AG04450 (cell line): ENCODE measurements around the gene MOK. TPM values are rescaled to one million over a fixed set of nuclear protein-coding genes. Genes with fewer than 3 reads are reported as not detected.

Source experiments
- CTCF ChIA-PET: fragments of 300-600, 350-600 bp; formaldehyde crosslinking; extraction: SDS; loops from one replicate; lab custom pipeline; 2022; ENCODE audit warnings: antibody characterized with exemption, inconsistent platforms; lab: Charles Lee
- POLR2A ChIA-PET: fragments of 350-600 bp; formaldehyde crosslinking; extraction: SDS; loops from one replicate; lab custom pipeline; 2021; ENCODE audit warnings: antibody characterized with exemption, inconsistent platforms; lab: Yijun Ruan, JAX
- DNase-seq: peaks from one replicate; pipeline ENCODE4 v3.0.0-alpha.2; 2011; ENCODE audit warnings: low read depth, low spot score
- H3K27ac ChIP-seq: one replicate; pipeline ENCODE4 v1.5.1; 2012; ENCODE audit warnings: low read depth, low read length, control low read depth
- H3K27me3 ChIP-seq: one replicate; pipeline ENCODE4 v1.6.0; 2012; ENCODE audit warnings: low read length; ENCODE audit not compliant: control insufficient read depth, insufficient read depth
- H3K4me3 ChIP-seq: 2 replicates; pipeline ENCODE4 v1.5.1; 2011; ENCODE audit warnings: mild to moderate bottlenecking, low read depth, low read length, control low read depth
- H3K9me3 ChIP-seq: 2 replicates; pipeline ENCODE4 v1.5.1; 2012; ENCODE audit warnings: low read length; ENCODE audit not compliant: control insufficient read depth, insufficient read depth
- polyA plus RNA-seq: library from polyadenylated mRNA; depleted of rRNA; stranded (reverse); fragments of >200 nt; gene quantifications from 2 replicates; pipeline ENCODE4 v1.2.3, GENCODE V29; 2011
- TF ChIP-seq, protein P1 (sequence below): IDR thresholded peaks from 2 replicates; pipeline ENCODE4 v1.5.1; 2011; ENCODE audit warnings: low read depth, low read length, control low read depth, inconsistent platforms

The MOK gene
- polyA plus RNA-seq, 1 experiment, result 12.6 TPM

- TF ChIP-seq, protein P1, sequence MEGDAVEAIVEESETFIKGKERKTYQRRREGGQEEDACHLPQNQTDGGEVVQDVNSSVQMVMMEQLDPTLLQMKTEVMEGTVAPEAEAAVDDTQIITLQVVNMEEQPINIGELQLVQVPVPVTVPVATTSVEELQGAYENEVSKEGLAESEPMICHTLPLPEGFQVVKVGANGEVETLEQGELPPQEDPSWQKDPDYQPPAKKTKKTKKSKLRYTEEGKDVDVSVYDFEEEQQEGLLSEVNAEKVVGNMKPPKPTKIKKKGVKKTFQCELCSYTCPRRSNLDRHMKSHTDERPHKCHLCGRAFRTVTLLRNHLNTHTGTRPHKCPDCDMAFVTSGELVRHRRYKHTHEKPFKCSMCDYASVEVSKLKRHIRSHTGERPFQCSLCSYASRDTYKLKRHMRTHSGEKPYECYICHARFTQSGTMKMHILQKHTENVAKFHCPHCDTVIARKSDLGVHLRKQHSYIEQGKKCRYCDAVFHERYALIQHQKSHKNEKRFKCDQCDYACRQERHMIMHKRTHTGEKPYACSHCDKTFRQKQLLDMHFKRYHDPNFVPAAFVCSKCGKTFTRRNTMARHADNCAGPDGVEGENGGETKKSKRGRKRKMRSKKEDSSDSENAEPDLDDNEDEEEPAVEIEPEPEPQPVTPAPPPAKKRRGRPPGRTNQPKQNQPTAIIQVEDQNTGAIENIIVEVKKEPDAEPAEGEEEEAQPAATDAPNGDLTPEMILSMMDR, result no peak
- ChIA-PET CTCF (no interaction called here), POLR2A (no interaction called here)
- H3K4me3 ChIP-seq, result no peak overlapping the region
- H3K27ac ChIP-seq, result no peak overlapping the region
- DNase-seq, result no peak
- no peaks in the 10 kb centered on the region for H3K27me3 ChIP-seq
- H3K9me3 ChIP-seq, result peaks cover 3% of the 10 kb centered on the region; the same call in 1 of the 2 replicates
These were observed 87.0 kb downstream of the MOK start for GRCh38 chr14:102217987-102218421.

DNA sequence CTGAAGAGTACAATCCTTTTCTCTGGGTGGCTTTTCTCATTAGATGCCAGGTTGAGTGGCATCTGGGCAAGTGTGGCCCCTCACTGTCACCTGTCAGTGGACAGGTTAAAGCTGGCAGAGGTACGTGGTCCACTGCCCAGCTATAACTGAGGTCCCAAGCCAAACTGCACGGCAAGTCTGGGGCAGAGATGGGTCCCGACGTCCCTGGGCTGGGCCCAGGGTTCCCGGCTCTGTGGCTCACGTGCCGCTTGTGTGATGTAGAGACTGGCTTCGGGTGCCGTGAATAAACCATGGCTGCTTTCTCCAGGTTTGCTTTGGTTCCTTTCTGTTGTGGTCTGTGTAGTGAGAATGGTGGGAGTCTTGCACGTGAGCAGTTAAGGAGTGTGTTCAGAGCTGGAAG is 87.6 kb downstream of the MOK start:
- Histone ChIP-seq H3K27me3 (no peaks in the 10 kb centered on the region), H3K4me3 (no peak overlapping the region), H3K27ac (no peak overlapping the region), H3K9me3 (no peaks in the 10 kb centered on the region; the same call in 1 of the 2 replicates)
- ChIA-PET POLR2A (no interaction called here), CTCF (no interaction called here)
- no peak for DNase-seq
- TF ChIP-seq, protein P1, result no peak

GRCh38 chr14:102215576-102216250 is 89.3 kb downstream of the MOK start:
- no peaks in the 10 kb centered on the region; the same call in 1 of the 2 replicates for H3K9me3 ChIP-seq
- TF ChIP-seq, protein P1, result no peak
- no peak for DNase-seq
- CTCF ChIA-PET, result interaction anchor here (1.1 to 1.3 kb wide), 3 partner anchors 13 to 119 kb away, joined by 3 to 4 read pairs (median 4); no protein-coding TSS in a partner anchor
- H3K4me3 ChIP-seq, result no peak overlapping the region
- no peaks in the 10 kb centered on the region for H3K27me3 ChIP-seq
- POLR2A ChIA-PET, result interaction anchor here (0.5 kb wide), 1 partner anchor 108 kb away, joined by 4 read pairs; no protein-coding TSS in a partner anchor
- H3K27ac ChIP-seq, result peak overlapping the region; percentile 62

DNA sequence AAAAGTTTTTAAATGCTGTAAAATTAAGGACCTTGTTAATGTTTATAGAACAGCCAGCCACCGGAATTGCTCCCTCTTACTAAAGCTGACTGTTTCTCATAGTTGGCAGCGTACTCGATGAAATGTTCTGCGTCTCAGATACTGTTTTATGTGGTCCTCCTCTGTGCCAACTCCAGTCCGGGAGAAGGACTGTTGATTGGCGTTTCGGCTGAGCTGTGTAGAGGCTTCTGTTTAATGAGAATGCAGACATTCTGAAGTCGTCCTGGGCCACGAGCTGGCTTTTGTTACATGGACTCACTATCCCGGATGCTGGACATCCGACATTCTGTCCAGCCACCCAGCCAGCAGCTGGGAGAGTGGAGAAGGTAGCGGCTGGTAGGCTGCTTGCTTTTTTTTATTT is 89.9 kb downstream of the MOK start:
- no peaks in the 10 kb centered on the region for H3K27me3 ChIP-seq
- CTCF ChIA-PET, result interaction anchor here (0.6 to 1.3 kb wide), 4 partner anchors 13 to 421 kb away, joined by 3 to 4 read pairs (median 4); no protein-coding TSS in a partner anchor
- H3K4me3 ChIP-seq, result no peak overlapping the region
- POLR2A ChIA-PET, result interaction anchor here (0.5 to 0.8 kb wide), 3 partner anchors 68 to 107 kb away, joined by 3 to 4 read pairs (median 4); no protein-coding TSS in a partner anchor
- peak overlapping the region; percentile 62 for H3K27ac ChIP-seq
- TF ChIP-seq, protein P1, result no peak
- H3K9me3 ChIP-seq, result no peaks in the 10 kb centered on the region; the same call in 1 of the 2 replicates
- peak; percentile 33 for DNase-seq

GRCh38 chr14:102213984-102214658 is 90.8 kb downstream of the MOK start:
- no peak for DNase-seq
- ChIA-PET CTCF (interaction anchor here (1.1 to 1.3 kb wide), 2 partner anchors 100 to 118 kb away, joined by 3 to 4 read pairs; no protein-coding TSS in a partner anchor), POLR2A (interaction anchor here (0.8 kb wide), 1 partner anchor 69 kb away, joined by 4 read pairs; no protein-coding TSS in a partner anchor)
- Histone ChIP-seq H3K4me3 (no peak overlapping the region), H3K9me3 (no peaks in the 10 kb centered on the region; the same call in 1 of the 2 replicates), H3K27me3 (no peaks in the 10 kb centered on the region), H3K27ac (no peak overlapping the region)
- TF ChIP-seq, protein P1, result peak; percentile 21
